ENCODE measurements around the gene C14orf132.

DNA sequence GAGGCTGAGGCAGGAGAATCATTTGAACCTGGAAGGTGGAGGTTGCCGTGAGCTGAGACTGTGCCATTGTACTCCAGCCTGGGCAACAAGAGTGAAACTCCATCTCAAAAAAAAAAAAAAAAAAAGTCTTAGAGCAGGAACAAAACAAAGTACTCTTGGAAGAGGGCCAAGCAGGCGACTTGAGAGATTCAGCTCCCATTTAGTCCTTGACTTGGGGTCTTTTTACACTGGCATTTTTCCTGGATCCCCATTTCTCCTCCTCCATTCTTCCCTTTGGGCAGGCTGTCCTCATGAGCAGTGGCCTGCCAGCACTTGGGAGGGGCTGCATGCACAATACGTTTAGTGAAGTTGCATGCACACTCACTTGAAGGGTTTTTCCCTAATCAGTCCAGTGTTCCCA is 72.9 kb downstream of the C14orf132 start:
- TF ChIP-seq POLR2AphosphoS5 (IDR thresholded peaks at IDR 0.05) = no peak
- TF ChIP-seq, protein P1, sequence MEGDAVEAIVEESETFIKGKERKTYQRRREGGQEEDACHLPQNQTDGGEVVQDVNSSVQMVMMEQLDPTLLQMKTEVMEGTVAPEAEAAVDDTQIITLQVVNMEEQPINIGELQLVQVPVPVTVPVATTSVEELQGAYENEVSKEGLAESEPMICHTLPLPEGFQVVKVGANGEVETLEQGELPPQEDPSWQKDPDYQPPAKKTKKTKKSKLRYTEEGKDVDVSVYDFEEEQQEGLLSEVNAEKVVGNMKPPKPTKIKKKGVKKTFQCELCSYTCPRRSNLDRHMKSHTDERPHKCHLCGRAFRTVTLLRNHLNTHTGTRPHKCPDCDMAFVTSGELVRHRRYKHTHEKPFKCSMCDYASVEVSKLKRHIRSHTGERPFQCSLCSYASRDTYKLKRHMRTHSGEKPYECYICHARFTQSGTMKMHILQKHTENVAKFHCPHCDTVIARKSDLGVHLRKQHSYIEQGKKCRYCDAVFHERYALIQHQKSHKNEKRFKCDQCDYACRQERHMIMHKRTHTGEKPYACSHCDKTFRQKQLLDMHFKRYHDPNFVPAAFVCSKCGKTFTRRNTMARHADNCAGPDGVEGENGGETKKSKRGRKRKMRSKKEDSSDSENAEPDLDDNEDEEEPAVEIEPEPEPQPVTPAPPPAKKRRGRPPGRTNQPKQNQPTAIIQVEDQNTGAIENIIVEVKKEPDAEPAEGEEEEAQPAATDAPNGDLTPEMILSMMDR (IDR thresholded peaks at IDR 0.05) = no peak

All from esophagus muscularis mucosa (tissue), 3 donors.